Thyroid gland (tissue), 4 donors: Measurements from ENCODE around the gene MEOX1.

ENCODE experiments used
- CTCF ChIP-seq, 6 experiments: fragments of 200-600 bp in 3 of 6; fragments of 450-650 bp in 3 of 6; sonication (generic) in 3 of 6; IDR thresholded peaks; one replicate each; pipeline ENCODE4 v1.5.1; 2016 to 2019; ENCODE audit warnings: antibody characterized with exemption in 6 of 6, mild to moderate bottlenecking in 2 of 6, inconsistent platforms in 1 of 6, moderate library complexity in 1 of 6
- POLR2A ChIP-seq, 2 donors: fragments of 450-650 bp; IDR thresholded peaks; one replicate each; pipeline ENCODE4 v1.6.1; 2017; ENCODE audit warnings: antibody characterized with exemption in 2 of 2, mild to moderate bottlenecking in 2 of 2, moderate library complexity in 1 of 2

GRCh38 chr17:43691317-43691693, 29.6 kb upstream of the MEOX1 start:
- TF ChIP-seq CTCF (IDR thresholded peaks at IDR 0.05) (no peak), POLR2A (IDR thresholded peaks at IDR 0.05) (no peak)
